Activated T-helper 9 cell treated with anti-CD3 and anti-CD28 coated beads, Interleukin-2, amount 50 U/mL, for 16 hours (primary cell): ENCODE results near the gene PCSK5.
"Not testable (repeated sequence)": the region's sequence is repeated elsewhere in the genome, so short reads cannot be mapped to it uniquely, and the experiment has no call there.

ENCODE experiments used
- DNase-seq: peaks from one replicate; pipeline ENCODE4 v3.0.0-alpha.2; 2020; ENCODE audit warnings: low read depth

The PCSK5 gene

GRCh38 chr9:75890472-75891276 lies at the start of gene PCSK5:
PCSK5 (plus strand) TSS chr9:75890673; CDS start chr9:75891182, 509 bp downstream.
- DNase-seq, result peak; percentile 70

DNA sequence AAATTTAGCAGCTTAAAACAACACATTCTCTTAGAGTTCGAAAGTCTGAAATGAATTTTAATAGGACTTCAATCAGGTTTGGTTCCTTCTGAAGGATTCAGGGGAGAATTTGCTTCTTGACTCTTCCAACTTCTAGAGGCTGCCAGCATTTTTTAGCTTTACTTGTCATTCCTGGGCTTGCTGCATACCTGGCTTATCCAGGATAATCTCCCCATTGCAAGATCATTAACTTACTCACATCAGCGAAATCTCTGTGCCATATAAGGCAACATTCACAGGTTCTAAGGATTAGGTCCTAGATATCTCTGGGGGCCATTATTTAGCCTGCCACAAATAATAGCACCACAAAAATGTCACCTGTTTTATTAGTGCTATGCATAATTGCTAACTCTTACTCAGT lies 46.2 kb upstream of the PCSK5 start:
- no peak for DNase-seq

DNA sequence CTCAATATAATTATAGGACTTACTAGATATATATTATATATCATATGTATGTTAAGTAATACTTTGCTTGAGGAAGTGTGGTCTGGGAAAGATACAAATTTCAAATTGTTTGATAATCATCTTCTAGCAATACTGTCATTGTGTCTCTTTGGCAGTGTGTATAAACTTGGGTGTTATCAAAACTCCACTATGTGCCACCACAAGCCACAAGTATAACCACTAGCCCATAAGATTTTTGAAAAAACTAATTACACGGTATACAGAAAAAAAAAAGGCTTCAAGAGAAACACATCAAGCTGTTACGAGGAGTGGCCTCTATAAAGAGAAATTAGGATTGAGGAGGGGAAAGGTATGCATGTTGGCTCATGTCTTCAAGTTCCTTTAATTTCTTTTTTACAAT lies 44.7 kb upstream of the PCSK5 start:
- DNase-seq, result no peak

- DNase-seq, result no peak
Observed at GRCh38 chr9:75847085-75847484, 43.4 kb upstream of the PCSK5 start.

- DNase-seq, result no peak
Observed at GRCh38 chr9:75850459-75851200, 39.8 kb upstream of the PCSK5 start.

DNA sequence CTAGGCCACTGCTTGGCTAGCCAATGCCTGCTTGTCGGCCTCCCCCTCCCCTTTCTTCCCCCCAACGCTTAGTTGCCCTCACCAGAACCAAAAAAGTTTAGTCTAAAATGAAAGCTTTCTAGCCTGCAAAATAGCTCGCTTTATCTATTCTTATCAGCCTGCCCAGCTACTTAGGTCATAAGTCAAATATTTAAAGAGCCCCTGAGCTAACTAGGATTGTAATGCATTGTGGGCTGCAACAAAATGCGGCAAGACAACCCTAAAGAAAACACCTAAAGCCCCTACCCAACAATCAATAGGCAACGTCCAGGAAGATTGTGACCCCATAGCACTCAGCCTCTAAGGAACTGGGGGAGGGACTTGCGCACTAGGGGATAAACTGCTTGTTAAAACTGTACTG lies 38.6 kb upstream of the PCSK5 start:
- no peak for DNase-seq

GRCh38 chr9:75852746-75853145 lies 37.7 kb upstream of the PCSK5 start:
- no peak for DNase-seq

DNA sequence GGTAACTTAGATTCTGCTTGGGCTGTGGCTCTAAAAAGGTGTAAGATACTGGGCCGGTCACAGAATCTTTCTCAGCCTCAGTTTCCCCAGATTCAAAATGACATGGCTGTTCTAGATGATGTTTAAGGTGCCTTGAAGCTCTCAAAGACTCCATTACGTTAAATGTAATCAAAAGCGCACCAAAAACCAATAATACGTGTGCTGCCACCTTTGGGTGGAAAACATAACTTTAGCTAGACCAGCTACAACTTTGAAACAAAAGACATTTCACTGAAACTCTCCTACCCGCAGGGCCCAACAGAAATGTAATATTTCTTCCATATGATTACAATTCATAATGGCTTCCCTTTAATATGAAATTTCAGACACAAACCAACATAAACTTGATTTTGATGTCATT lies 35.0 kb upstream of the PCSK5 start:
- DNase-seq, result no peak

- DNase-seq, result no peak
Observed at GRCh38 chr9:75858497-75859092, 31.9 kb upstream of the PCSK5 start.

- no peak for DNase-seq
Observed at GRCh38 chr9:75864266-75864665, 26.2 kb upstream of the PCSK5 start.

GRCh38 chr9:75866273-75866871 lies 24.1 kb upstream of the PCSK5 start:
- no peak for DNase-seq

- DNase-seq, result not testable (repeated sequence)
Observed at GRCh38 chr9:75868526-75868925, 21.9 kb upstream of the PCSK5 start.

DNA sequence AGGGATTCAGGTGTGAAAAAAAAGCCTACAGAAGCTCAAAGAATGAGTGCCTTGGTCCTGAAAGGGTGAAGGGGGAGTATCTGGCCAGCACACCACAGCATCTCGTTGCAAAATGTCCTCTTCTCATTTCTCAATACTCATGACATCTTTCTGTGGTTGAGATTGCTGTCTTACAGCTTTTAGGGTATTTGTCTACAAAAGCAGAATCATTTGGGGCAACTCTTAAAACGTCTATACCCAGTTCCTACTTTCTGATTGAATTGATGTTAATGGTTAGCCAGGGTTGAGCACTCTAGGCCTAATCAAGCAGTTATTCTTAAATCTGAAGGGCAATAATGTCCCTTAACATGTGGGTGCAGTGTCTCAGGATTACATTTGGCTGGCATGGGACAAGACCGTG lies 21.2 kb upstream of the PCSK5 start:
- no peak for DNase-seq

DNA sequence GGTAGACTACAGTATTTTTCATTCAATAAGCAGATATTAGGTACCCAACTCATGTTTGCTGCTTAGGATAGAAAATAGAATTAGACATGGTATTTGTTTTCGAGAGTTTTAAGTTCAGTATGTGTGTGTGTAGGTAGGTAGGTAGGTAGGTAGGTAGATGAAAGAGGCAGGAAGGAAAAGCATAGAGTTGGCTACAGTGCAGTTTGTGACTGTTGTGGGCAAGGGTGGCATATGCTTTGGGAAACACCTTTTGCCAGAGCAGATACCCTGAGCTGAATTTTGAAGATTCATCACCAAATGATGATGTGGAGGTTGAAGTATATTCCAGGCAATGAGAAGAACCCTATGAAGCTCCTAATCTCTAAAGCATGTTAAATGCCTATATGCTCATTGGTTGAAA lies 20.0 kb upstream of the PCSK5 start:
- DNase-seq, result no peak

GRCh38 chr9:75871624-75872023 lies 18.8 kb upstream of the PCSK5 start:
- no peak for DNase-seq

DNA sequence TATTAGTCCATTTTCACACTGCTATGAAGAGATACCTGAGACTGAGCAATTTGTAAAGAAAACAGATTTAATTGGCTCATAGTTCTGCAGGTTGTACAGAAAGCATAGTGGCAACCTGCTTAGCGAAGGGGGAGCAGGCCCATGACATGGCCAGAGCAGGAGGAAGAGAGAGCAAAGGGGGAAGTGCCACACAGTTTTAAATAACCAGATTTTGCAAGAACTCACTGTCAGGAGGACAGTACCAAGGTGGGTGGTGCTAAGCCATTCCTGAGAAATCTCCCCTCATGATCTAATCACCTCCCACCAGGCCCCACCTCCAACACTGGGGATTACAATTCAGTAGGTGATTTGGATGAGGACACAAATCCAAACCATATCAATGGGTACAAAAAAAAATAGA lies 16.8 kb upstream of the PCSK5 start:
- no peak for DNase-seq

- DNase-seq, result no peak
Observed at GRCh38 chr9:75876999-75877640, 13.4 kb upstream of the PCSK5 start.

DNA sequence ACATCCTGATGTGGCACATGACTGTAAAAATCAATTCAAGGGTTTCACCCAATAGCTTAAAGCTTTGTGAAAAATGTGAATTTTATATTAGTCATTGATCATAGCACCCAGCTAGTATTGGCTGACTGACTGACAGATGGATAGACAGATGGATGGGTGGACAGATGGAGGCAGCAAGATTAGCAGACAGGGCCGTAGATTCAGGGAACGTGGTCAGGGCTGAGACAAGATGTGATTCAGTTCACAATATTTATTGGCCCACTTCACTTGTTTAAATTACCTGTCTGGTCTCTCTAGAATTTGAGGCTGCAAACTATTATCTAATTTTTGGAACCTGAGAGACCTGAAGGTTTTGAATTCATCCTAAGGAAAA lies 12.0 kb upstream of the PCSK5 start:
- no peak for DNase-seq

- DNase-seq, result no peak
Observed at GRCh38 chr9:75880618-75881017, 9.9 kb upstream of the PCSK5 start.

GRCh38 chr9:75881761-75882160 lies 8.7 kb upstream of the PCSK5 start:
- DNase-seq, result no peak

- DNase-seq, result no peak
Observed at GRCh38 chr9:75885652-75886051, 4.8 kb upstream of the PCSK5 start.

GRCh38 chr9:75889577-75889976 lies 896 bp upstream of the PCSK5 start:
- no peak for DNase-seq
